Thyroid gland (tissue), 4 donors: ENCODE measurements around the gene FNDC5.

Experiments
- POLR2A ChIP-seq, 2 donors: fragments of 450-650 bp; IDR thresholded peaks; one replicate each; pipeline ENCODE4 v1.6.1; 2017; ENCODE audit warnings: antibody characterized with exemption in 2 of 2, mild to moderate bottlenecking in 2 of 2, moderate library complexity in 1 of 2
- TF ChIP-seq, protein P1 (sequence below), 6 experiments: fragments of 200-600 bp in 3 of 6; fragments of 450-650 bp in 3 of 6; sonication (generic) in 3 of 6; IDR thresholded peaks; one replicate each; pipeline ENCODE4 v1.5.1; 2016 to 2019; ENCODE audit warnings: antibody characterized with exemption in 6 of 6, mild to moderate bottlenecking in 2 of 6, inconsistent platforms in 1 of 6, moderate library complexity in 1 of 6

GRCh38 chr1:32858136-32858535 is 12.6 kb downstream of the FNDC5 start:
- no peak for TF ChIP-seq POLR2A (IDR thresholded peaks at IDR 0.05)
- TF ChIP-seq, protein P1, sequence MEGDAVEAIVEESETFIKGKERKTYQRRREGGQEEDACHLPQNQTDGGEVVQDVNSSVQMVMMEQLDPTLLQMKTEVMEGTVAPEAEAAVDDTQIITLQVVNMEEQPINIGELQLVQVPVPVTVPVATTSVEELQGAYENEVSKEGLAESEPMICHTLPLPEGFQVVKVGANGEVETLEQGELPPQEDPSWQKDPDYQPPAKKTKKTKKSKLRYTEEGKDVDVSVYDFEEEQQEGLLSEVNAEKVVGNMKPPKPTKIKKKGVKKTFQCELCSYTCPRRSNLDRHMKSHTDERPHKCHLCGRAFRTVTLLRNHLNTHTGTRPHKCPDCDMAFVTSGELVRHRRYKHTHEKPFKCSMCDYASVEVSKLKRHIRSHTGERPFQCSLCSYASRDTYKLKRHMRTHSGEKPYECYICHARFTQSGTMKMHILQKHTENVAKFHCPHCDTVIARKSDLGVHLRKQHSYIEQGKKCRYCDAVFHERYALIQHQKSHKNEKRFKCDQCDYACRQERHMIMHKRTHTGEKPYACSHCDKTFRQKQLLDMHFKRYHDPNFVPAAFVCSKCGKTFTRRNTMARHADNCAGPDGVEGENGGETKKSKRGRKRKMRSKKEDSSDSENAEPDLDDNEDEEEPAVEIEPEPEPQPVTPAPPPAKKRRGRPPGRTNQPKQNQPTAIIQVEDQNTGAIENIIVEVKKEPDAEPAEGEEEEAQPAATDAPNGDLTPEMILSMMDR (IDR thresholded peaks at IDR 0.05), result no peak
